Measurements from ENCODE around the gene STK40. TPM values are rescaled to one million over a fixed set of nuclear protein-coding genes. Genes with fewer than 3 reads are reported as not detected.
A peak's percentile ranks its signal among the peaks of the same experiment; 100 is the strongest.

STK40 gene
- total and polyA plus RNA-seq, 9 of the 15 experiments (the other 6 are each of a cell fraction or from before 2014, with no cell fraction given) = 0.69 to 94.3 (median 39.1) TPM

- TF ChIP-seq SFPQ (IDR thresholded peaks at IDR 0.05; ENCODE audit: low read depth, low read length) (no peak), NRF1 (conservative IDR thresholded peaks at IDR 0.05 in 1 of 2, IDR thresholded peaks at IDR 0.05 in 1 of 2) (peak; percentile 37 to 44; a peak in 2 of 4 replicates), NFYB (IDR thresholded peaks at IDR 0.05; ENCODE audit: extremely low read depth, insufficient read length) (peak; percentile 33), RFX5 (IDR thresholded peaks at IDR 0.05; ENCODE audit: low read depth, low read length) (0 out of 2 replicates have a peak, but pooled peaks have one; percentile 34), NFRKB (IDR thresholded peaks at IDR 0.05; ENCODE audit: low read depth) (no peak), TCFL5 (CRISPR knock-in tag; conservative IDR thresholded peaks at IDR 0.05) (no peak), ELF4 (CRISPR knock-in tag; IDR thresholded peaks at IDR 0.05) (no peak), RAD21 (CRISPR knock-in tag; conservative IDR thresholded peaks at IDR 0.05 in 1 of 2, IDR thresholded peaks at IDR 0.05 in 1 of 2) (peak in 1 of 2 experiments; percentile 23; a peak in 2 of 4 replicates), SMARCA4 (IDR thresholded peaks at IDR 0.05) (0 out of 2 replicates have a peak, but pooled peaks have one; percentile 27), ZNF280A (IDR thresholded peaks at IDR 0.05; ENCODE audit: low read depth, partially characterized antibody) (no peak), TRIM28 (IDR thresholded peaks at IDR 0.05) (0 out of 2 replicates have a peak, but pooled peaks have one; percentile 37), CTCF (IDR thresholded peaks at IDR 0.05 in 2 of 3, conservative IDR thresholded peaks at IDR 0.05 in 1 of 3; ENCODE audit: insufficient read depth in 2 of 3, low read depth in 1 of 3, low read length in 3 of 3) (peak in 2 of 3 experiments; percentile 6 to 29; a peak in 1 of 6 replicates), HDAC2 (IDR thresholded peaks at IDR 0.05) (0 out of 2 replicates have a peak, but pooled peaks have one; percentile 22), ESRRA (IDR thresholded peaks at IDR 0.05; ENCODE audit: borderline replicate concordance, low read depth) (peak; percentile 34; the same call in 1 of the 2 replicates), SMAD4 (CRISPR knock-in tag; conservative IDR thresholded peaks at IDR 0.05) (peak; percentile 53; the same call in 1 of the 2 replicates), MYBL2 (IDR thresholded peaks at IDR 0.05; ENCODE audit: low read depth) (0 out of 2 replicates have a peak, but pooled peaks have one; percentile 16), MYBL2 (CRISPR knock-in tag; IDR thresholded peaks at IDR 0.05; ENCODE audit: borderline replicate concordance) (no peak), RCOR1 (IDR thresholded peaks at IDR 0.05; ENCODE audit: borderline replicate concordance in 1 of 2, low read depth in 2 of 2, low read length in 2 of 2) (peak in 1 of 2 experiments; percentile 7; a peak in 1 of 4 replicates), POLR2G (IDR thresholded peaks at IDR 0.05; ENCODE audit: low read depth, low read length) (no peak), SP1 (CRISPR knock-in tag; IDR thresholded peaks at IDR 0.05) (0 out of 2 replicates have a peak, but pooled peaks have one; percentile 27), RBM25 (IDR thresholded peaks at IDR 0.05; ENCODE audit: low read depth, low read length, severe bottlenecking) (peak; percentile 24)
Measured at GRCh38 chr1:36411674-36412648, 26.2 kb upstream of the STK40 start (continued).
